ENCODE data around the gene SLCO2A1.

GRCh38 chr3:134020135-134020680 is 9.5 kb downstream of the SLCO2A1 start:
- TF ChIP-seq, protein P1, sequence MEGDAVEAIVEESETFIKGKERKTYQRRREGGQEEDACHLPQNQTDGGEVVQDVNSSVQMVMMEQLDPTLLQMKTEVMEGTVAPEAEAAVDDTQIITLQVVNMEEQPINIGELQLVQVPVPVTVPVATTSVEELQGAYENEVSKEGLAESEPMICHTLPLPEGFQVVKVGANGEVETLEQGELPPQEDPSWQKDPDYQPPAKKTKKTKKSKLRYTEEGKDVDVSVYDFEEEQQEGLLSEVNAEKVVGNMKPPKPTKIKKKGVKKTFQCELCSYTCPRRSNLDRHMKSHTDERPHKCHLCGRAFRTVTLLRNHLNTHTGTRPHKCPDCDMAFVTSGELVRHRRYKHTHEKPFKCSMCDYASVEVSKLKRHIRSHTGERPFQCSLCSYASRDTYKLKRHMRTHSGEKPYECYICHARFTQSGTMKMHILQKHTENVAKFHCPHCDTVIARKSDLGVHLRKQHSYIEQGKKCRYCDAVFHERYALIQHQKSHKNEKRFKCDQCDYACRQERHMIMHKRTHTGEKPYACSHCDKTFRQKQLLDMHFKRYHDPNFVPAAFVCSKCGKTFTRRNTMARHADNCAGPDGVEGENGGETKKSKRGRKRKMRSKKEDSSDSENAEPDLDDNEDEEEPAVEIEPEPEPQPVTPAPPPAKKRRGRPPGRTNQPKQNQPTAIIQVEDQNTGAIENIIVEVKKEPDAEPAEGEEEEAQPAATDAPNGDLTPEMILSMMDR (IDR thresholded peaks at IDR 0.05), result no peak
- TF ChIP-seq POLR2A (IDR thresholded peaks at IDR 0.05), result no peak
